Breast epithelium (tissue), 4 donors: ENCODE data around the gene SKOR2. TPM values are rescaled to one million over a fixed set of nuclear protein-coding genes. Genes with fewer than 3 reads are reported as not detected.
"Not testable (repeated sequence)": the region's sequence is repeated elsewhere in the genome, so short reads cannot be mapped to it uniquely, and the experiment has no call there.

ENCODE experiments used
- DNase-seq, 2 donors: peaks; one replicate each; pipeline ENCODE4 v3.0.0-alpha.2; 2019; ENCODE audit warnings: low spot score in 2 of 2
- H3K27ac ChIP-seq, 2 donors: fragments of 200-600 bp; sonication (generic) in 1 of 2; one replicate each; pipeline ENCODE4 v1.5.1; 2016 to 2019; ENCODE audit warnings: mild to moderate bottlenecking in 1 of 2
- H3K27me3 ChIP-seq, 2 donors: fragments of 200-600 bp; sonication (generic) in 1 of 2; one replicate each; pipeline versions ENCODE4 v1.5.1 to v1.6.0; 2017 to 2019; ENCODE audit warnings: control low read depth in 1 of 2, mild to moderate bottlenecking in 1 of 2
- H3K36me3 ChIP-seq: fragments of 200-600 bp; one replicate; pipeline ENCODE4 v1.5.1; 2019
- H3K4me1 ChIP-seq, 2 donors: fragments of 200-600 bp; sonication (generic); one replicate each; pipeline ENCODE4 v1.5.1; 2016 to 2019; ENCODE audit warnings: control low read depth in 1 of 2
- H3K4me3 ChIP-seq, 3 donors: fragments of 200-600 bp; sonication (generic); 1 replicate in 2 of 3; 2 replicates in 1 of 3; pipeline ENCODE4 v1.5.1; 2016 to 2019; ENCODE audit warnings: mild to moderate bottlenecking in 3 of 3, moderate library complexity in 2 of 3
- H3K9me3 ChIP-seq, 2 donors: fragments of 200-600 bp; sonication (generic) in 1 of 2; one replicate each; pipeline ENCODE4 v1.5.1; 2016 to 2019; ENCODE audit warnings: control low read depth in 1 of 2
- POLR2A ChIP-seq: fragments of 450-650 bp; IDR thresholded peaks from one replicate; pipeline ENCODE4 v1.6.1; 2016; ENCODE audit warnings: antibody characterized with exemption, mild to moderate bottlenecking, moderate library complexity
- POLR2AphosphoS5 ChIP-seq, 3 donors: sonication (generic); formaldehyde crosslinking; IDR thresholded peaks; one replicate each; pipeline ENCODE4 v1.6.1; 2017; ENCODE audit warnings: antibody characterized with exemption in 3 of 3
- intact Hi-C: fragments of 100-400 bp; cut with DNase I; formaldehyde crosslinking; loops from one replicate; pipeline ENCODE4 v1.15.1; 2023; ENCODE audit warnings: low total_unique reads
- total RNA-seq, 3 donors: library from RNA; depleted of rRNA; stranded (reverse); fragments of >200 nt; gene quantifications; one replicate each; pipeline ENCODE4 v1.1.0, GENCODE V29; 2016
- TF ChIP-seq, protein P1 (sequence below), 3 donors: fragments of 450-650 bp; IDR thresholded peaks; one replicate each; pipeline ENCODE4 v1.5.1; 2016 to 2017; ENCODE audit warnings: antibody characterized with exemption in 3 of 3, mild to moderate bottlenecking in 3 of 3, moderate library complexity in 3 of 3

Gene SKOR2
- total RNA-seq, 3 donors from 2014 or later: not detected

DNA sequence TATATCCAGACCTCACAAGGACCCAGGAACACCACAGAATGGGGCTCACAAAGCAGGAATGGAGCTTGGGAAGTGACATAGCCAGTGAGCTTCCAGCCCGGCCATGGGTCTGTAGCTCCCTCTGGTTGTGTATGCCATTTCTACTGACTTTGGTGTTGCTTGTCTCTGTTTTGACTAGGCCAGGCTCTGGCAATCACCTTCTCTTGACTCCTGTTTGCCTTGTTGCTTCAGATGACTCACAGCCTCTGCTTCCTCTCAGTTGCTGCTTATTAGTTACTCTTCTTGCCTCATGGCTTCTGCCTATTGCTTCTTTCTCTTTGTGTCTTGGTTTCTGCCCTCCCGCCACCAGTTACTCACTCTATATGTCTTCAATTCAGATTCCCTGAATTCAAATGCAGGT, 59.5 kb downstream of the SKOR2 start:
- no peaks in the 10 kb centered on the region for H3K36me3 ChIP-seq
- H3K27me3 ChIP-seq: peaks cover 0 to 3% of the 10 kb centered on the region in 2 donors
- no peak overlapping the region for H3K4me3 ChIP-seq
- intact Hi-C loops: loop anchor here (5.0 kb wide), 1 partner anchor 935 kb away; no protein-coding TSS in a partner anchor
- no peak for DNase-seq
- no peaks in the 10 kb centered on the region for H3K4me1 ChIP-seq
- no peak overlapping the region for H3K27ac ChIP-seq
- no peaks in the 10 kb centered on the region for H3K9me3 ChIP-seq
- TF ChIP-seq POLR2A (no peak), POLR2AphosphoS5 (IDR thresholded peaks at IDR 0.05) (no peak)
- TF ChIP-seq, protein P1, sequence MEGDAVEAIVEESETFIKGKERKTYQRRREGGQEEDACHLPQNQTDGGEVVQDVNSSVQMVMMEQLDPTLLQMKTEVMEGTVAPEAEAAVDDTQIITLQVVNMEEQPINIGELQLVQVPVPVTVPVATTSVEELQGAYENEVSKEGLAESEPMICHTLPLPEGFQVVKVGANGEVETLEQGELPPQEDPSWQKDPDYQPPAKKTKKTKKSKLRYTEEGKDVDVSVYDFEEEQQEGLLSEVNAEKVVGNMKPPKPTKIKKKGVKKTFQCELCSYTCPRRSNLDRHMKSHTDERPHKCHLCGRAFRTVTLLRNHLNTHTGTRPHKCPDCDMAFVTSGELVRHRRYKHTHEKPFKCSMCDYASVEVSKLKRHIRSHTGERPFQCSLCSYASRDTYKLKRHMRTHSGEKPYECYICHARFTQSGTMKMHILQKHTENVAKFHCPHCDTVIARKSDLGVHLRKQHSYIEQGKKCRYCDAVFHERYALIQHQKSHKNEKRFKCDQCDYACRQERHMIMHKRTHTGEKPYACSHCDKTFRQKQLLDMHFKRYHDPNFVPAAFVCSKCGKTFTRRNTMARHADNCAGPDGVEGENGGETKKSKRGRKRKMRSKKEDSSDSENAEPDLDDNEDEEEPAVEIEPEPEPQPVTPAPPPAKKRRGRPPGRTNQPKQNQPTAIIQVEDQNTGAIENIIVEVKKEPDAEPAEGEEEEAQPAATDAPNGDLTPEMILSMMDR (IDR thresholded peaks at IDR 0.05): no peak

DNA sequence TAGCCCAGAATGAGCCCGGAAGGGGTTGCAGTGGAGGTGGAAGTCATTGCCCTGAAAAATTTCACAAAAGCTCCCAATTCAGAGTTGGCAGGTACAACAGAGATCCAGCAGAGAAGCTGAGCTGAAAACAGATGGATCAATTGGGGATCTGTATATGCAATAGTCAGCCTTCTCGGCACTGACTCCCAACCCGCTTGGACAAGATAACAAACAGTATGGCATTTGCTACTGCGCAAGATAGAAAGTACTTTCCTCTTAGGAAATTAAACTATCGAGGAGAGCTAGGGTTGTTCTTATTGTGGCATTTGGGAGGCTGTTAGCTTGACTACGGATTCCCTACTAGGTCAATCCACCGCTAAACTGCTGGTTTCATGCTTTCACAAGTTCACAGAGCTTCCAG, 63.7 kb downstream of the SKOR2 start:
- Histone ChIP-seq H3K9me3 (peaks cover 5 to 15% of the 10 kb centered on the region in 2 donors), H3K4me3 (no peak overlapping the region), H3K36me3 (no peaks in the 10 kb centered on the region), H3K4me1 (no peaks in the 10 kb centered on the region), H3K27me3 (no peaks in the 10 kb centered on the region), H3K27ac (no peak overlapping the region)
- no peak for TF ChIP-seq POLR2A
- TF ChIP-seq, protein P1 (IDR thresholded peaks at IDR 0.05): no peak
- TF ChIP-seq POLR2AphosphoS5 (IDR thresholded peaks at IDR 0.05): no peak
- DNase-seq: no peak
- intact Hi-C loops: loop anchor here (5.0 to 10.0 kb wide), 2 partner anchors 73 to 705 kb away; no protein-coding TSS in a partner anchor

DNA sequence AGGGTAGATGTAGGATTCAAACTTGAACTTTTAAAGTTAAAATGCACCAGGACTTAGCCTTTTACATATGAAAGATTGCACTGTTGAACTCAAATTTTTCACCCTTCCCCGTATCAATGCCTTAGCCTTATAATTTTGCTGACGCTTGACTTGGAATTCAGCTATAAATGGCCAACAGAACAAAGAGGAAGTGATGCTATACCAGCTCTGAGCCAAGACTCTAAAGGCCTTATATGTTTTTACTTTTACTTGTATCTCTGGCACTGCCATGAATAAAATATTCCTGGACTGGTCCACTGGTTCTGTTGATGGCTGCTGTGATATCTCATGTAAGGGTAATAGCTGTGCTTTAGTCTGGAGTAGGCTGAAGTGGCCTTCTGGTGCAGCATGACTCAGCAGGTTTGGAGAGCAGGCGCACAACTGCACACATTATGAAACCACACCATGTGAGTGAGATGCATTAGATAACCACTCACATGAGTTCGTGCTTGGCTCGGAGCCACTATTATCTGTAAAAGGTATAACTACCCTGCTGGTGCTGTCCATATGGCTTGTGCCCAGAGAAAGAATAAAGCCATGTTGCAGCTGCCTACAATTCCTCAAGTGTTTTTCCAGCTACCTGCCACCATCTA, 66.9 kb downstream of the SKOR2 start:
- DNase-seq: no peak
- intact Hi-C loops: loop anchor here (5.0 to 10.0 kb wide), 2 partner anchors 70 to 708 kb away; no protein-coding TSS in a partner anchor
- no peak overlapping the region for H3K27ac ChIP-seq
- peaks cover 5 to 15% of the 10 kb centered on the region in 2 donors for H3K9me3 ChIP-seq
- no peaks in the 10 kb centered on the region for H3K4me1 ChIP-seq
- H3K27me3 ChIP-seq: no peaks in the 10 kb centered on the region
- H3K36me3 ChIP-seq: no peaks in the 10 kb centered on the region
- TF ChIP-seq, protein P1 (IDR thresholded peaks at IDR 0.05): no peak
- TF ChIP-seq POLR2AphosphoS5 (IDR thresholded peaks at IDR 0.05) (no peak), POLR2A (no peak)
- no peak overlapping the region for H3K4me3 ChIP-seq

DNA sequence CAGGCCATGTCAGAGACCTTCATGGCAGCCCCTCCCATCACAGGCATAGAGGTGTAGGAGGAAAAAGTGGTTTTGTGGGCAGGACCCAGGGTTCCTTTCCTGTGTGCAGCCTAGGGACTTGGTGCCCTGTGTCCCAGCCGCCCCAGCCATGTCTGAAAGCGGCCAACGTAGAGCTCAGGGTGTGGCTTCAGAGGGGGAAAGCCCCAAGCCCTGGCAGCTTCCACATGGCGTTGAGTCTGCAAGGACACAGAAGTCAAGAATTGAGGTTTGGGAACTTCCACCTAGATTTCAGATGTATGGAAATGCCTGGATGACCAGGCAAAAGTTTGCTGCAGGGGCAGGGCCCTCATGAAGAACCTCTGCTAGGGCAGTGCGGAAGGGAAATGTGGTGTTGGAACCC, 69.3 kb downstream of the SKOR2 start:
- not testable (repeated sequence) for H3K27ac ChIP-seq, H3K4me3 ChIP-seq, H3K27me3 ChIP-seq, H3K4me1 ChIP-seq, H3K36me3 ChIP-seq, DNase-seq
- peaks cover 5 to 15% of the 10 kb centered on the region in 2 donors for H3K9me3 ChIP-seq
- intact Hi-C loops: loop anchor here (10.0 kb wide), 1 partner anchor 67 kb away; no protein-coding TSS in a partner anchor

DNA sequence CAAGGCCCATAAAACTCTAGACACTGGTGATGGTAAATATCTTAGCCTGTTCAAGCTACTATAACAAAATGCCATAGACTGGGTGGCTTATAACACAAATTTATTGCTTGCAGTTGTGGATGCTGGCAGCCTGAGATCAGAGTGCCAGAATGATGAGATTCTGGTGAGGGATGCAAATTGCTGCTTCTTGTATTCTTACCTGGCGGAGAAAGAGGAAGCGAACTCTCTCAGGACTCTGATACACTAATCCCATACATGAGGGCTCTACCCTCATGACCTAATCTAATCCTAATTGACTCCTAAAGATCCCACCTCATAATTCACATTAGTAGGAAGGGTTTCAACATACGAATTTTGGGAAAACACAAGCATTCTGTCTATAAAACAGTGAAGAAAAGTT, 70.7 kb downstream of the SKOR2 start:
- Histone ChIP-seq H3K27me3 (no peaks in the 10 kb centered on the region), H3K36me3 (no peaks in the 10 kb centered on the region), H3K4me1 (no peaks in the 10 kb centered on the region), H3K27ac (no peak overlapping the region), H3K9me3 (peaks cover 5 to 15% of the 10 kb centered on the region in 2 donors), H3K4me3 (no peak overlapping the region)
- intact Hi-C loops: loop anchor here (10.0 kb wide), 1 partner anchor 66 kb away; no protein-coding TSS in a partner anchor
- TF ChIP-seq POLR2AphosphoS5 (IDR thresholded peaks at IDR 0.05) (no peak), POLR2A (no peak)
- TF ChIP-seq, protein P1 (IDR thresholded peaks at IDR 0.05): no peak
- DNase-seq: no peak
